ENCODE measurements around the gene AQP4.

DNA sequence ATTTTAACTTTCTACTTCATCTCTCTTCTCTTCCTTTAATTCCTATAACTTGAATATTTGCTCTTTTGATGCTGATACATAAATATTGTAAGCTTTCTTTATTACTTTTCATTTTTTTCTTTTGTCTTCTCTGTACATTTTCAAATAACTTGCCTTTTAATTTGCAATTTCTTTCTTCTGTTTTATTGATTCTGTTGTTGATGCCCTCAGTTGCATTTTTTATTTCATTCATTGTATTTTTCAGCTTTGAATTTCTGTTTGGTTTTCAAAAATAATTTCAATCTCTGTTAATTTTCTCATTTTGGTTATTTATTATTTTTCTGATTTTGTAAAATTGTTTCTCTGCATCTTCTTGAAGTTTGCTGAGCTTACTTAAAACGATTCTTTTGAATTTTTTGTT is 47.0 kb downstream of the AQP4 start:
- TF ChIP-seq, protein P1, sequence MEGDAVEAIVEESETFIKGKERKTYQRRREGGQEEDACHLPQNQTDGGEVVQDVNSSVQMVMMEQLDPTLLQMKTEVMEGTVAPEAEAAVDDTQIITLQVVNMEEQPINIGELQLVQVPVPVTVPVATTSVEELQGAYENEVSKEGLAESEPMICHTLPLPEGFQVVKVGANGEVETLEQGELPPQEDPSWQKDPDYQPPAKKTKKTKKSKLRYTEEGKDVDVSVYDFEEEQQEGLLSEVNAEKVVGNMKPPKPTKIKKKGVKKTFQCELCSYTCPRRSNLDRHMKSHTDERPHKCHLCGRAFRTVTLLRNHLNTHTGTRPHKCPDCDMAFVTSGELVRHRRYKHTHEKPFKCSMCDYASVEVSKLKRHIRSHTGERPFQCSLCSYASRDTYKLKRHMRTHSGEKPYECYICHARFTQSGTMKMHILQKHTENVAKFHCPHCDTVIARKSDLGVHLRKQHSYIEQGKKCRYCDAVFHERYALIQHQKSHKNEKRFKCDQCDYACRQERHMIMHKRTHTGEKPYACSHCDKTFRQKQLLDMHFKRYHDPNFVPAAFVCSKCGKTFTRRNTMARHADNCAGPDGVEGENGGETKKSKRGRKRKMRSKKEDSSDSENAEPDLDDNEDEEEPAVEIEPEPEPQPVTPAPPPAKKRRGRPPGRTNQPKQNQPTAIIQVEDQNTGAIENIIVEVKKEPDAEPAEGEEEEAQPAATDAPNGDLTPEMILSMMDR (tag by site-specific recombination; IDR thresholded peaks at IDR 0.05): no peak
- TF ChIP-seq ZNF426 (tag by site-specific recombination; IDR thresholded peaks at IDR 0.05) (no peak), ZNF510 (tag by site-specific recombination; IDR thresholded peaks at IDR 0.05; ENCODE audit: insufficient replicate concordance) (no peak)
- TF ChIP-seq, protein P2, sequence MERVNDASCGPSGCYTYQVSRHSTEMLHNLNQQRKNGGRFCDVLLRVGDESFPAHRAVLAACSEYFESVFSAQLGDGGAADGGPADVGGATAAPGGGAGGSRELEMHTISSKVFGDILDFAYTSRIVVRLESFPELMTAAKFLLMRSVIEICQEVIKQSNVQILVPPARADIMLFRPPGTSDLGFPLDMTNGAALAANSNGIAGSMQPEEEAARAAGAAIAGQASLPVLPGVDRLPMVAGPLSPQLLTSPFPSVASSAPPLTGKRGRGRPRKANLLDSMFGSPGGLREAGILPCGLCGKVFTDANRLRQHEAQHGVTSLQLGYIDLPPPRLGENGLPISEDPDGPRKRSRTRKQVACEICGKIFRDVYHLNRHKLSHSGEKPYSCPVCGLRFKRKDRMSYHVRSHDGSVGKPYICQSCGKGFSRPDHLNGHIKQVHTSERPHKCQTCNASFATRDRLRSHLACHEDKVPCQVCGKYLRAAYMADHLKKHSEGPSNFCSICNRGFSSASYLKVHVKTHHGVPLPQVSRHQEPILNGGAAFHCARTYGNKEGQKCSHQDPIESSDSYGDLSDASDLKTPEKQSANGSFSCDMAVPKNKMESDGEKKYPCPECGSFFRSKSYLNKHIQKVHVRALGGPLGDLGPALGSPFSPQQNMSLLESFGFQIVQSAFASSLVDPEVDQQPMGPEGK (tag by site-specific recombination; IDR thresholded peaks at IDR 0.05): no peak
